ENCODE results near the gene LRRC8B.
A peak's percentile ranks its signal among the peaks of the same experiment; 100 is the strongest.
"Not testable (repeated sequence)": the region's sequence is repeated elsewhere in the genome, so short reads cannot be mapped to it uniquely, and the experiment has no call there.

Gene LRRC8B

GRCh38 chr1:89518221-89518631 is 6.4 kb upstream of the LRRC8B start:
- H3K4me3 ChIP-seq (ENCODE audit: low read depth, low read length): no peak overlapping the region
- no peaks in the 10 kb centered on the region for H3K36me3 ChIP-seq (ENCODE audit: control insufficient read depth in 1 of 2, insufficient read depth in 2 of 2, low read length in 2 of 2)
- H2AK5ac ChIP-seq (ENCODE audit: low read length): no peak overlapping the region
- no peak overlapping the region for H2BK5ac ChIP-seq (ENCODE audit: low read depth, low read length, poor library complexity)
- no CpG with 5 or more reads among the region's 3 CpGs for WGBS (ENCODE audit: extremely low coverage, insufficient coverage, insufficient read length)
- no peaks in the 10 kb centered on the region for H3K9me3 ChIP-seq (ENCODE audit: insufficient read depth, low read depth, low read length)
- no peak overlapping the region for H3K14ac ChIP-seq (ENCODE audit: low read length)
- no peak overlapping the region for H4K91ac ChIP-seq (ENCODE audit: low read depth, low read length)
- H3K79me2 ChIP-seq (ENCODE audit: control insufficient read depth, insufficient read depth, low read length, poor library complexity): no peaks in the 10 kb centered on the region
- H4K8ac ChIP-seq (ENCODE audit: low read depth, low read length): no peak overlapping the region
- H3K27ac ChIP-seq (ENCODE audit: low read depth, low read length): no peak overlapping the region
- H2BK12ac ChIP-seq (ENCODE audit: low read length): no peak overlapping the region
- H3K79me1 ChIP-seq (ENCODE audit: low read length): no peaks in the 10 kb centered on the region
- DNase-seq: peak in 1 of 2 donors; percentile 39
- H3K4me2 ChIP-seq (ENCODE audit: low read length): no peak overlapping the region
- H4K12ac ChIP-seq (ENCODE audit: low read depth, low read length): no peak overlapping the region
- H3K27me3 ChIP-seq (ENCODE audit: insufficient read depth, low read length): no peaks in the 10 kb centered on the region
- H3K18ac ChIP-seq (ENCODE audit: low read length): no peak overlapping the region
- no peak overlapping the region for H2BK120ac ChIP-seq (ENCODE audit: insufficient read depth, low read length, poor library complexity)
- no peak overlapping the region for H3K4ac ChIP-seq (ENCODE audit: low read depth, low read length)
- no peak overlapping the region for H2AFZ ChIP-seq (ENCODE audit: insufficient read depth, low read length, poor library complexity)
- no peaks in the 10 kb centered on the region for H3K4me1 ChIP-seq (ENCODE audit: control insufficient read depth in 1 of 2, insufficient read depth in 2 of 2, low read length in 2 of 2)
- no peak overlapping the region for H3K9ac ChIP-seq (ENCODE audit: low read length)
- no peak overlapping the region for H3K23ac ChIP-seq (ENCODE audit: low read length)

- H4K8ac ChIP-seq (ENCODE audit: low read depth, low read length): no peak overlapping the region
- no peak overlapping the region for H3K4me2 ChIP-seq (ENCODE audit: low read length)
- H3K9me3 ChIP-seq (ENCODE audit: insufficient read depth, low read depth, low read length): no peaks in the 10 kb centered on the region
- H3K27ac ChIP-seq (ENCODE audit: low read depth, low read length): no peak overlapping the region
- no peak overlapping the region for H3K14ac ChIP-seq (ENCODE audit: low read length)
- no peak overlapping the region for H3K4me3 ChIP-seq (ENCODE audit: low read depth, low read length)
- H2AK5ac ChIP-seq (ENCODE audit: low read length): no peak overlapping the region
- no peaks in the 10 kb centered on the region for H3K36me3 ChIP-seq (ENCODE audit: control insufficient read depth in 1 of 2, insufficient read depth in 2 of 2, low read length in 2 of 2)
- no peak overlapping the region for H3K23ac ChIP-seq (ENCODE audit: low read length)
- H3K18ac ChIP-seq (ENCODE audit: low read length): no peak overlapping the region
- no peak overlapping the region for H2BK5ac ChIP-seq (ENCODE audit: low read depth, low read length, poor library complexity)
- no peak overlapping the region for H2BK120ac ChIP-seq (ENCODE audit: insufficient read depth, low read length, poor library complexity)
- no CpG with 5 or more reads among the region's 1 CpG for WGBS (ENCODE audit: extremely low coverage, insufficient coverage, insufficient read length)
- H3K9ac ChIP-seq (ENCODE audit: low read length): no peak overlapping the region
- H3K79me2 ChIP-seq (ENCODE audit: control insufficient read depth, insufficient read depth, low read length, poor library complexity): peaks cover 5% of the 10 kb centered on the region
- H4K91ac ChIP-seq (ENCODE audit: low read depth, low read length): no peak overlapping the region
- no peak overlapping the region for H2BK12ac ChIP-seq (ENCODE audit: low read length)
- no peak overlapping the region for H4K12ac ChIP-seq (ENCODE audit: low read depth, low read length)
- H3K4ac ChIP-seq (ENCODE audit: low read depth, low read length): no peak overlapping the region
- peaks cover 0 to 4% of the 10 kb centered on the region in 2 experiments for H3K4me1 ChIP-seq (ENCODE audit: control insufficient read depth in 1 of 2, insufficient read depth in 2 of 2, low read length in 2 of 2)
- H2AFZ ChIP-seq (ENCODE audit: insufficient read depth, low read length, poor library complexity): no peak overlapping the region
- DNase-seq: peak in 1 of 2 donors; percentile 63
- peaks cover 6% of the 10 kb centered on the region for H3K79me1 ChIP-seq (ENCODE audit: low read length)
- no peaks in the 10 kb centered on the region for H3K27me3 ChIP-seq (ENCODE audit: insufficient read depth, low read length)
Observed at GRCh38 chr1:89519779-89520358, 4.8 kb upstream of the LRRC8B start.

- not testable (repeated sequence) for H2AFZ ChIP-seq (ENCODE audit: insufficient read depth, low read length, poor library complexity); H3K18ac ChIP-seq (ENCODE audit: low read length); H3K4me3 ChIP-seq (ENCODE audit: low read depth, low read length); H2BK120ac ChIP-seq (ENCODE audit: insufficient read depth, low read length, poor library complexity); H3K4ac ChIP-seq (ENCODE audit: low read depth, low read length); H2AK5ac ChIP-seq (ENCODE audit: low read length); H3K27me3 ChIP-seq (ENCODE audit: insufficient read depth, low read length); H4K12ac ChIP-seq (ENCODE audit: low read depth, low read length); H3K23ac ChIP-seq (ENCODE audit: low read length); DNase-seq; H3K27ac ChIP-seq (ENCODE audit: low read depth, low read length); H3K9me3 ChIP-seq (ENCODE audit: insufficient read depth, low read depth, low read length); H4K91ac ChIP-seq (ENCODE audit: low read depth, low read length); H3K4me2 ChIP-seq (ENCODE audit: low read length); H3K79me2 ChIP-seq (ENCODE audit: control insufficient read depth, insufficient read depth, low read length, poor library complexity); H2BK5ac ChIP-seq (ENCODE audit: low read depth, low read length, poor library complexity); H2BK12ac ChIP-seq (ENCODE audit: low read length); H3K9ac ChIP-seq (ENCODE audit: low read length); H3K4me1 ChIP-seq (ENCODE audit: control insufficient read depth in 1 of 2, insufficient read depth in 2 of 2, low read length in 2 of 2); H4K8ac ChIP-seq (ENCODE audit: low read depth, low read length); H3K14ac ChIP-seq (ENCODE audit: low read length); H3K36me3 ChIP-seq (ENCODE audit: control insufficient read depth in 1 of 2, insufficient read depth in 2 of 2, low read length in 2 of 2)
- peaks cover 11% of the 10 kb centered on the region for H3K79me1 ChIP-seq (ENCODE audit: low read length)
- no CpG with 5 or more reads among the region's 6 CpGs for WGBS (ENCODE audit: extremely low coverage, insufficient coverage, insufficient read length)
Observed at GRCh38 chr1:89521977-89522376, 2.7 kb upstream of the LRRC8B start.

GRCh38 chr1:89523572-89524368 is 859 bp upstream of the LRRC8B start:
- peak; percentile 39 to 62 for DNase-seq
- Histone ChIP-seq H3K4ac (ENCODE audit: low read depth, low read length) (no peak overlapping the region), H3K79me2 (ENCODE audit: control insufficient read depth, insufficient read depth, low read length, poor library complexity) (peaks cover 10% of the 10 kb centered on the region), H3K14ac (ENCODE audit: low read length) (peak overlapping the region; percentile 83), H3K79me1 (ENCODE audit: low read length) (peaks cover 11% of the 10 kb centered on the region), H3K4me3 (ENCODE audit: low read depth, low read length) (peak overlapping the region; percentile 82), H4K8ac (ENCODE audit: low read depth, low read length) (peak overlapping the region; percentile 92), H3K18ac (ENCODE audit: low read length) (peak overlapping the region; percentile 83), H3K4me1 (ENCODE audit: control insufficient read depth in 1 of 2, insufficient read depth in 2 of 2, low read length in 2 of 2) (peaks cover 0 to 7% of the 10 kb centered on the region in 2 experiments), H4K91ac (ENCODE audit: low read depth, low read length) (peak overlapping the region; percentile 87), H3K23ac (ENCODE audit: low read length) (no peak overlapping the region), H2BK120ac (ENCODE audit: insufficient read depth, low read length, poor library complexity) (peak overlapping the region; percentile 73), H3K36me3 (ENCODE audit: control insufficient read depth in 1 of 2, insufficient read depth in 2 of 2, low read length in 2 of 2) (no peaks in the 10 kb centered on the region), H2AFZ (ENCODE audit: insufficient read depth, low read length, poor library complexity) (peak overlapping the region; percentile 95), H4K12ac (ENCODE audit: low read depth, low read length) (peak overlapping the region; percentile 87), H2AK5ac (ENCODE audit: low read length) (no peak overlapping the region), H3K9ac (ENCODE audit: low read length) (peak overlapping the region; percentile 28), H2BK12ac (ENCODE audit: low read length) (no peak overlapping the region), H3K27me3 (ENCODE audit: insufficient read depth, low read length) (no peaks in the 10 kb centered on the region), H2BK5ac (ENCODE audit: low read depth, low read length, poor library complexity) (peak overlapping the region; percentile 23), H3K9me3 (ENCODE audit: insufficient read depth, low read depth, low read length) (no peaks in the 10 kb centered on the region), H3K27ac (ENCODE audit: low read depth, low read length) (no peak overlapping the region), H3K4me2 (ENCODE audit: low read length) (peak overlapping the region; percentile 96)
- WGBS (ENCODE audit: extremely low coverage, insufficient coverage, insufficient read length): 100% methylated on average over 1 of the region's 21 CpGs
